Rectal smooth muscle tissue (tissue), 1 donor: ENCODE results near the gene HOOK1.
"Not testable (repeated sequence)": the region's sequence is repeated elsewhere in the genome, so short reads cannot be mapped to it uniquely, and the experiment has no call there.

Experiments
- H3K27ac ChIP-seq: one replicate; pipeline ENCODE4 v1.7.0; 2013; ENCODE audit warnings: low read depth, low read length, inconsistent platforms
- H3K27me3 ChIP-seq: one replicate; pipeline ENCODE4 v1.7.0; 2013; ENCODE audit warnings: low read length; ENCODE audit not compliant: control insufficient read depth, insufficient read depth
- H3K36me3 ChIP-seq: one replicate; pipeline ENCODE4 v1.7.0; 2013; ENCODE audit warnings: low read length; ENCODE audit not compliant: control insufficient read depth, insufficient read depth
- H3K4me1 ChIP-seq: one replicate; pipeline ENCODE4 v1.7.0; 2013; ENCODE audit warnings: low read length; ENCODE audit not compliant: control insufficient read depth, insufficient read depth
- H3K4me3 ChIP-seq: one replicate; pipeline ENCODE4 v1.7.0; 2013; ENCODE audit warnings: low read length
- H3K9ac ChIP-seq: one replicate; pipeline ENCODE4 v1.7.0; 2013; ENCODE audit warnings: low read length

HOOK1 gene

GRCh38 chr1:59833991-59834390 is 19.2 kb downstream of the HOOK1 start:
- Histone ChIP-seq H3K27ac (no peak overlapping the region), H3K27me3 (no peaks in the 10 kb centered on the region), H3K4me3 (no peak overlapping the region), H3K4me1 (no peaks in the 10 kb centered on the region), H3K36me3 (no peaks in the 10 kb centered on the region), H3K9ac (no peak overlapping the region)

GRCh38 chr1:59837857-59838256 is 23.1 kb downstream of the HOOK1 start:
- not testable (repeated sequence) for H3K4me1 ChIP-seq, H3K27me3 ChIP-seq, H3K36me3 ChIP-seq, H3K9ac ChIP-seq, H3K27ac ChIP-seq, H3K4me3 ChIP-seq

- Histone ChIP-seq H3K4me1 (no peaks in the 10 kb centered on the region), H3K27ac (no peak overlapping the region), H3K27me3 (no peaks in the 10 kb centered on the region), H3K36me3 (no peaks in the 10 kb centered on the region), H3K9ac (no peak overlapping the region), H3K4me3 (no peak overlapping the region)
Observed at GRCh38 chr1:59845091-59845490, 30.3 kb downstream of the HOOK1 start.

GRCh38 chr1:59846209-59846894 is 31.6 kb downstream of the HOOK1 start:
- no peaks in the 10 kb centered on the region for H3K4me1 ChIP-seq
- no peak overlapping the region for H3K27ac ChIP-seq
- H3K9ac ChIP-seq, result no peak overlapping the region
- no peaks in the 10 kb centered on the region for H3K36me3 ChIP-seq
- H3K4me3 ChIP-seq, result no peak overlapping the region
- H3K27me3 ChIP-seq, result no peaks in the 10 kb centered on the region

GRCh38 chr1:59846895-59847282 is 32.1 kb downstream of the HOOK1 start:
- Histone ChIP-seq H3K27me3 (no peaks in the 10 kb centered on the region), H3K36me3 (no peaks in the 10 kb centered on the region), H3K4me1 (no peaks in the 10 kb centered on the region), H3K4me3 (no peak overlapping the region), H3K27ac (no peak overlapping the region), H3K9ac (no peak overlapping the region)

GRCh38 chr1:59852117-59852516 is 37.4 kb downstream of the HOOK1 start:
- H3K27ac ChIP-seq, result no peak overlapping the region
- no peaks in the 10 kb centered on the region for H3K36me3 ChIP-seq
- no peaks in the 10 kb centered on the region for H3K27me3 ChIP-seq
- H3K9ac ChIP-seq, result no peak overlapping the region
- H3K4me3 ChIP-seq, result no peak overlapping the region
- no peaks in the 10 kb centered on the region for H3K4me1 ChIP-seq

GRCh38 chr1:59855297-59855696 is 40.5 kb downstream of the HOOK1 start:
- H3K4me1 ChIP-seq, H3K27ac ChIP-seq, H3K27me3 ChIP-seq, H3K36me3 ChIP-seq, H3K9ac ChIP-seq, H3K4me3 ChIP-seq: not testable (repeated sequence)

GRCh38 chr1:59856725-59857338 is 42.1 kb downstream of the HOOK1 start:
- Histone ChIP-seq H3K9ac (no peak overlapping the region), H3K4me1 (no peaks in the 10 kb centered on the region), H3K27ac (no peak overlapping the region), H3K27me3 (no peaks in the 10 kb centered on the region), H3K4me3 (no peak overlapping the region), H3K36me3 (no peaks in the 10 kb centered on the region)

GRCh38 chr1:59857679-59858354 is 43.1 kb downstream of the HOOK1 start:
- Histone ChIP-seq H3K9ac (no peak overlapping the region), H3K27ac (no peak overlapping the region)

GRCh38 chr1:59866462-59866861 is 51.7 kb downstream of the HOOK1 start:
- peaks cover 2% of the 10 kb centered on the region for H3K36me3 ChIP-seq
- no peak overlapping the region for H3K4me3 ChIP-seq
- H3K27me3 ChIP-seq, result no peaks in the 10 kb centered on the region
- no peaks in the 10 kb centered on the region for H3K4me1 ChIP-seq
- no peak overlapping the region for H3K27ac ChIP-seq
- no peak overlapping the region for H3K9ac ChIP-seq

More at GRCh38 chr1:59857679-59858354, 43.1 kb downstream of the HOOK1 start:
- no peak overlapping the region for H3K4me3 ChIP-seq
- no peaks in the 10 kb centered on the region for H3K27me3 ChIP-seq
- no peaks in the 10 kb centered on the region for H3K4me1 ChIP-seq
- no peaks in the 10 kb centered on the region for H3K36me3 ChIP-seq

GRCh38 chr1:59871746-59872145 is 57.0 kb downstream of the HOOK1 start:
- Histone ChIP-seq H3K4me1 (no peaks in the 10 kb centered on the region), H3K27ac (no peak overlapping the region), H3K4me3 (no peak overlapping the region), H3K36me3 (no peaks in the 10 kb centered on the region), H3K27me3 (no peaks in the 10 kb centered on the region), H3K9ac (no peak overlapping the region)

GRCh38 chr1:59877108-59877682 is 62.4 kb downstream of the HOOK1 start:
- Histone ChIP-seq H3K36me3 (no peaks in the 10 kb centered on the region), H3K4me3 (no peak overlapping the region), H3K4me1 (no peaks in the 10 kb centered on the region), H3K27ac (no peak overlapping the region), H3K27me3 (no peaks in the 10 kb centered on the region), H3K9ac (no peak overlapping the region)
